Measurements from ENCODE around the gene ARHGEF38.

DNA sequence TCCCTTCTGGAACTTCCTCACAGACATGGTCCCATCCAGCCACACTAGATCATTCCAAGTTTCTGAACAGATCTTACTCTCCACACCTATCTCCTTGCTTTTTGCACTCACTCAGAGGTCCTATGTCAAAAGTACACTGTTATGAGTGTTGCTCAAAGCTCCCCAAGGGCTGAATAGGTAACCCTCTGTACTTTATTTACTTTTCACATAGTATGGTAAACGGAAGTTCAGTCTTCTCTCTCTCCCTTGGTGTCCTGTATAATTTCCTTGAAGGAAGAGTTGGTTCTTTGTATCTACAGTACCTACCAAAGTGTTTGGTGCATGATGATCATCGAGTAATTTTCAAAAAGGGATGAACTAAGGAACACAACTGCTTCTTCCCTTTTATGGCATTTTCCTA lies 74.4 kb downstream of the ARHGEF38 start:
- no peak for TF ChIP-seq JUND (IDR thresholded peaks at IDR 0.05)
- TF ChIP-seq, protein P1, sequence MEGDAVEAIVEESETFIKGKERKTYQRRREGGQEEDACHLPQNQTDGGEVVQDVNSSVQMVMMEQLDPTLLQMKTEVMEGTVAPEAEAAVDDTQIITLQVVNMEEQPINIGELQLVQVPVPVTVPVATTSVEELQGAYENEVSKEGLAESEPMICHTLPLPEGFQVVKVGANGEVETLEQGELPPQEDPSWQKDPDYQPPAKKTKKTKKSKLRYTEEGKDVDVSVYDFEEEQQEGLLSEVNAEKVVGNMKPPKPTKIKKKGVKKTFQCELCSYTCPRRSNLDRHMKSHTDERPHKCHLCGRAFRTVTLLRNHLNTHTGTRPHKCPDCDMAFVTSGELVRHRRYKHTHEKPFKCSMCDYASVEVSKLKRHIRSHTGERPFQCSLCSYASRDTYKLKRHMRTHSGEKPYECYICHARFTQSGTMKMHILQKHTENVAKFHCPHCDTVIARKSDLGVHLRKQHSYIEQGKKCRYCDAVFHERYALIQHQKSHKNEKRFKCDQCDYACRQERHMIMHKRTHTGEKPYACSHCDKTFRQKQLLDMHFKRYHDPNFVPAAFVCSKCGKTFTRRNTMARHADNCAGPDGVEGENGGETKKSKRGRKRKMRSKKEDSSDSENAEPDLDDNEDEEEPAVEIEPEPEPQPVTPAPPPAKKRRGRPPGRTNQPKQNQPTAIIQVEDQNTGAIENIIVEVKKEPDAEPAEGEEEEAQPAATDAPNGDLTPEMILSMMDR (IDR thresholded peaks at IDR 0.05): no peak
- TF ChIP-seq GABPA (IDR thresholded peaks at IDR 0.05; ENCODE audit: low read depth): no peak
- no peak for TF ChIP-seq POLR2AphosphoS5 (IDR thresholded peaks at IDR 0.05; ENCODE audit: low read depth, low read length)
- TF ChIP-seq, protein P2, sequence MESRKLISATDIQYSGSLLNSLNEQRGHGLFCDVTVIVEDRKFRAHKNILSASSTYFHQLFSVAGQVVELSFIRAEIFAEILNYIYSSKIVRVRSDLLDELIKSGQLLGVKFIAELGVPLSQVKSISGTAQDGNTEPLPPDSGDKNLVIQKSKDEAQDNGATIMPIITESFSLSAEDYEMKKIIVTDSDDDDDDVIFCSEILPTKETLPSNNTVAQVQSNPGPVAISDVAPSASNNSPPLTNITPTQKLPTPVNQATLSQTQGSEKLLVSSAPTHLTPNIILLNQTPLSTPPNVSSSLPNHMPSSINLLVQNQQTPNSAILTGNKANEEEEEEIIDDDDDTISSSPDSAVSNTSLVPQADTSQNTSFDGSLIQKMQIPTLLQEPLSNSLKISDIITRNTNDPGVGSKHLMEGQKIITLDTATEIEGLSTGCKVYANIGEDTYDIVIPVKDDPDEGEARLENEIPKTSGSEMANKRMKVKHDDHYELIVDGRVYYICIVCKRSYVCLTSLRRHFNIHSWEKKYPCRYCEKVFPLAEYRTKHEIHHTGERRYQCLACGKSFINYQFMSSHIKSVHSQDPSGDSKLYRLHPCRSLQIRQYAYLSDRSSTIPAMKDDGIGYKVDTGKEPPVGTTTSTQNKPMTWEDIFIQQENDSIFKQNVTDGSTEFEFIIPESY (IDR thresholded peaks at IDR 0.05; ENCODE audit: borderline replicate concordance, low read depth): no peak
- TF ChIP-seq RAD21 (IDR thresholded peaks at IDR 0.05; ENCODE audit: low read length): no peak
- no peak for TF ChIP-seq RXRA (IDR thresholded peaks at IDR 0.05; ENCODE audit: borderline replicate concordance, low read depth)
- TF ChIP-seq TAF1 (IDR thresholded peaks at IDR 0.05; ENCODE audit: borderline replicate concordance, low read depth, low read length): no peak
